ENCODE measurements around the gene ZNF473.
A peak's percentile ranks its signal among the peaks of the same experiment; 100 is the strongest.

DNA sequence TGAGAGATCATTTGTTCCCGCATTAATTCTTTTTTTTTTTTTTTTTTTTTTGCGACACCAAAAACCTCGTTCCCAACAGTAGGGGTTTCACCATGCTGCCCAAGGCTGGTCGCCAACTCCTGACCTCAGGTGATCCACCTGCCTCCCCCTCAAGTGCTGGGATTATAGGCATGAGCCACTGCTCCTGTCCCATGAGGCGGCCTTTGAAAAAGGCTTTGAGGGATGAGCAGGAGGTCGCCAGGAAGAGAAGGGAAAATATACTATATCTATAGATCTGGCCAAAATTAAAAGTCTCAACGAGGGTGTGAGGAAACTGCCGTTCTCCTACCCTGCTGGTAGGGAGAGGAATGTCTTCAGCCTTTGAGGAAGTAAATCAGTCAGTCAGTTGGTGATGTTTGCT lies 26.2 kb downstream of the ZNF473 start:
- TF ChIP-seq JUNB (IDR thresholded peaks at IDR 0.05; ENCODE audit: unreplicated experiment), result no peak
- TF ChIP-seq CTCF (conservative IDR thresholded peaks at IDR 0.05; ENCODE audit: low read depth in 2 of 2), result 0 out of 4 replicates have a peak, but pooled peaks of 1 of the 2 experiments have one; percentile 8
- TF ChIP-seq EZH2 (IDR thresholded peaks at IDR 0.05; ENCODE audit: low read depth, unreplicated experiment), result no peak
- no peak for TF ChIP-seq POLR2AphosphoS5 (IDR thresholded peaks at IDR 0.05; ENCODE audit: low read depth)
- no peak for TF ChIP-seq REST (IDR thresholded peaks at IDR 0.05; ENCODE audit: unreplicated experiment)
- TF ChIP-seq EZH2phosphoT487 (IDR thresholded peaks at IDR 0.05; ENCODE audit: unreplicated experiment), result no peak
- no peak for TF ChIP-seq NANOG (IDR thresholded peaks at IDR 0.05; ENCODE audit: borderline replicate concordance)
- no peak for TF ChIP-seq CREB1 (CRISPR knock-in tag; IDR thresholded peaks at IDR 0.05; ENCODE audit: low read depth)
- TF ChIP-seq, protein P1, sequence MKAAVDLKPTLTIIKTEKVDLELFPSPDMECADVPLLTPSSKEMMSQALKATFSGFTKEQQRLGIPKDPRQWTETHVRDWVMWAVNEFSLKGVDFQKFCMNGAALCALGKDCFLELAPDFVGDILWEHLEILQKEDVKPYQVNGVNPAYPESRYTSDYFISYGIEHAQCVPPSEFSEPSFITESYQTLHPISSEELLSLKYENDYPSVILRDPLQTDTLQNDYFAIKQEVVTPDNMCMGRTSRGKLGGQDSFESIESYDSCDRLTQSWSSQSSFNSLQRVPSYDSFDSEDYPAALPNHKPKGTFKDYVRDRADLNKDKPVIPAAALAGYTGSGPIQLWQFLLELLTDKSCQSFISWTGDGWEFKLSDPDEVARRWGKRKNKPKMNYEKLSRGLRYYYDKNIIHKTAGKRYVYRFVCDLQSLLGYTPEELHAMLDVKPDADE (IDR thresholded peaks at IDR 0.05), result no peak
- TF ChIP-seq STAT1 (IDR thresholded peaks at IDR 0.05; ENCODE audit: unreplicated experiment), result no peak
- no peak for TF ChIP-seq ZNF331 (CRISPR knock-in tag; IDR thresholded peaks at IDR 0.05; ENCODE audit: low read depth)
